NK-92 treated with Interleukin-12 subunit alpha and Interleukin-12 subunit beta, amount 100 ng/mL, for 24 hours (cell line): ENCODE results near the gene EME2.
"Not testable (repeated sequence)": the region's sequence is repeated elsewhere in the genome, so short reads cannot be mapped to it uniquely, and the experiment has no call there.

Experiments
- DNase-seq: peaks from one replicate; lab custom pipeline; 2025; lab: John Stamatoyannopoulos, UW

The EME2 gene

DNA sequence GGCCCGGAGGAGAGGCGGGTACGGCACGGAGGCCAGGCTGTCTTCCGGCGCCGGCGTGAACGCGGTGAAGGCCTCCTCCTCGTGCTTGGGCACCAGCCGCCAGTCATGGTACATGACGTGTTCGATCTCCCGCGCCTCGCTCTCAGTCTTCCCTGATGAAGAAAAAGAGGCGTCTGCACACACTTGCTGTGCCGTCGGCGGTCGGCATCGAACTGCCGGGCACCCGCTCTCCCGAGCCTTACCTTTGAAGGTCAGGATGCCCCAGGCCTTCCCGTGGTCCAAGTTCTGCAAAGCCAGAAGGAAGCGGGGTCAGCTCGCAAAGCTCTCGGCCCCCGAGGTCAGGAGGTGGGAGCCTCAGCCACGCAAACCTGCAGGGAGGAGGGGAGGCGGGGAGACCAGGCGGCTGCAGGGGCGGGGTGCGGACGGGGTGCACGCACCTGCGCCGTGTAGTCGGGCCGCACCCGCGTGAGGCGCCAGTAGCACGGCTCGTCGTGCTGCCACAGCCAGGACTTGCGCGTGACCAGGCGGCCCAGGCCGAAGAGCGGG, at the start of gene EME2:
Gene EME2 (plus strand): TSS at position 449 of the 546 bp plus-strand sequence. CDS start 418 bp downstream, outside the sequence.
- DNase-seq: no peak

DNA sequence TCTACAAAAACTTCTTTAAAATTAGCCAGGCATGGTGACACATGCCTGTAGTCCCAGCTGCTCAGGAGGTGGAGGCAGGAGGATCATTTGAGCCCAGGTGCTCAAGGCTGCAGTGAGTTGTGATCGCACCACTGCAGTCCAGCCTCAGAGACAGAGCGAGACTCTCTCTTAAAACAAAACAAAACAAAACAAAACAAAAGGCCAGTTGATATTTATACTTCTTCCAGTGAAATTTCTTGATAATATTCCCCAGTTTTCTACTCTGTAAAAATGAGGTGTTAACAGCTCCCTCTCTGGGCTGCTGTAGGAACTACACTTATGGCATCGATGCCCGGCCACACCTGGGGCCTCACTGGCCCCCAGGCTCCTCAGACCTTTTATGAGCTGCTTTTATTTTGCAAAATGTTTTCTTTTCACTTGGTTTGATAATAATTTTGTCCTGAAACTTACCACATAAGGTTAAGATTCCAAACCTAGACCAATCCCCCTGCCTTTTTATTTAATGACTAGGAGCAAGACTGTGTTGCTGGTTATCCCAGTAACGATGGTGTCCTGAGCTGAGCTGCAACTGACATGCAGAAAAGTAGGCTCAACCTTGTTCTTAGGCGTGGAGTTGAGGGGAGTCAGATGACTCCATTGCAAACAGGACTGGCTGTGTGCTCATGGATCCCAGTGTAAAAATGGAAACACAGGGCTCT, 49.0 kb upstream of the EME2 start:
- DNase-seq: no peak

DNA sequence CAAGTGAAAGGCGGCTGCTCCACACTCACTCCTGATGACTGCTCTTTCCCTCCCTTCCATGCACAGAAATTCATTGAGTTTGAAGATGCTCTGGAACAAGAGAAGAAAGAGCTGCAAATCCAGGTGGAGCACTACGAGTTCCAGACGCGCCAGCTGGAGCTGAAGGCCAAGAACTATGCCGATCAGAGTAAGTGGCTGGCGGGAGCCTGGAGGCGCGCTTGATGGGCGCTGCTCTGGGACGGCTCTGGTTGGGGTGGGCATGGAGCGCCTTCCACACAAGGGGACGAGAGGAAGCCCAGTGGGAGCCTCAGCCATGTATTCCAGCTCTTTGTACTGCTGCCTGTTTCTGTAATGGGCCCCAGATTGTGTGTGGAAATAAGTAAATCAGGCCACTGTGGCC, 48.1 kb upstream of the EME2 start:
- DNase-seq: no peak

DNA sequence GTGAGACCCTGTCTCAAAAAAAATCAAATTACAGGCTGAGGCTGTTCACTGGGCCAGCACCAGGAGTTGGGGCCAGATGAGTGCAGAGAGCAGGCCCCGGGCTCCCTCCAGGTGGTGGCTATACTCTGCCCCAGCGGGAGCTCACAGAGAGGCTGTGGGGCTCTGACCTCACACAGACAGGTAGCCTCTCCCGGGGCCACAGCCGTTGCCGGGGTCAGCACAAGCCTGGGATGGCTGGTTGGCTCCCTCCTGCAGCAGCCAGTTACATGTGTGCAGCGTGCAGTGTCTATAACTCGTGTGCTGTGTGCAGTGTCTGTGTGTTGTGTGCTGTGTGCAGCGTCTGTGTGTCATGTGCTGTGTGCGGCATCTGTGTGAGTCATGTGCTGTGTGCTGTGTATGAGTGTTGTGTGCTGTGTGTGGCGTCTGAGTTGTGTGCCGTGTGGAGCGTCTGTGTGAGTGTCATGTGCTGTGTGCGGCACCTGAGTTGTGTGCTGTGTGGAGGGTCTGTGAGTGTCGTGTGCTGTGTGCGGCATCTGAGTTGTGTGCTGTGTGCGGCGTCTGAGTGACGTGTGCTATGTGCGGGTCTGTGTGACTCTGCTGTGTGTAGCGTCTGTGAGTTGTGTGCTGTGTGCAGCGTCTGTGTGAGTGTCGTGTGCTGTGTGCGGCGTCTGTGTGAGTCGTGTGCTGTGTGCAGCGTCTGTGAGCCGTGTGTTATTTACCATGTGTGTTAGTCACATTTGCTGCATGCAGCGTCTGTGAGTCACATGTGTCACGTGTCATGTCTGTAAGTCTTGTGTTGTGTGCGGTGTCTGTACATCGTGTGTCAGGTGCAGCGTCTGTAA, 45.7 kb upstream of the EME2 start:
- DNase-seq: no peak

GRCh38 chr16:1727651-1728624, 44.7 kb upstream of the EME2 start:
- no peak for DNase-seq

DNA sequence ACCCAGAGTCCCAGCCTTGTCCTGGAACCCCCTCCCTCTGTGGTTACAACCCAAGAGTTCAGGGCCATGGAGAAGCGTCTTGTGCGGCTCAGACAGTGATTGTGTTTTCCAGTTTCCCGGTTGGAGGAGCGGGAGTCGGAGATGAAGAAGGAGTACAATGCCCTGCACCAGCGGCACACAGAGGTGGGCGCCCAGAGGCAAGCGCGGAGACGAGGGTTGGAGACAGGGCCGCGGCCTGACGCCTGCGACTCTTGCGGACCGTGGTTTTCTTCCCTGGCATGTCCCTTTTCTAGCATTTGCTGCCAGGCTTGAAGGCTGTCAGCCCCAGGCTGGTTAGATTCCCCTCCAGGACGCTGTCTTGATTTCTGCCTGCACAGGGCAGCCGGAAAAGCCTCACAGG, 43.6 kb upstream of the EME2 start:
- no peak for DNase-seq

DNA sequence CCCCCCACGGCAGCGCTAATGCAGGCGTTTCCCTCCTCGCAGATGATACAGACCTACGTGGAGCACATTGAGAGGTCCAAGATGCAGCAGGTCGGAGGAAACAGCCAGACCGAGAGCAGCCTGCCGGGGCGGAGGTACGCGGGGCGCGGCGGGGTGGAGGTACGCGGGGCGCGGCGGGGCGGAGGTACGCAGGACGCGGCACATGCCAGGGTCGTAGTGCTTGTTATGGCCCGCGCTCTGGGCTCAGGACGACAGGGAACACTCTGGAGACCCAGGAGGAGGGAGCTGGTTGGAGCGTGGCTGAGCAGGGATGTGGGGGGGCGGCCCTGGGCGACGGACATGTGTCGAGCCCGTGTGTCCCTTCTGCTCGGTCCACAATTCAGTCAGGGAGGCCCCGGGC, 43.2 kb upstream of the EME2 start:
- DNase-seq: no peak

DNA sequence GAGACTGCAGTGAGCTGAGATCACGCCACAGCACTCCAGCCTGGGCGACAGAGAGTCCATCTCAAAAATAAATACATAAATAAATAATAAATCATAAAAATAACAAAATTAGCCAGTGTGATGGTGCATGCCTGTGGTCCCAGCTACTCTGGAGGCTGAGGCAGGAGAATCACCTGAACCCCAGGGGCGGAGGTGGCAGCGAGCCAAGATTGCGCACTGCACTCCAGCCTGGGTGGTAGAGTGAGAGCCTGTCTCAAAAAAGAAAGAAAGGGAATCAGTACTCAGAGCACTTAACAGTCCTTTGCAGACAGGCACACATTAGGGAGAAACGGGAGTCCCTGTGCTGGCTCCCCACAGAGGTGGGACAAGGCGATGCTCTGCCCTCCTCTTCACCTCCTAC, 41.5 kb upstream of the EME2 start:
- DNase-seq: no peak

- no peak for DNase-seq
Measured at GRCh38 chr16:1731603-1732002, 41.0 kb upstream of the EME2 start.

GRCh38 chr16:1732071-1732470, 40.5 kb upstream of the EME2 start:
- DNase-seq: no peak

GRCh38 chr16:1732551-1732987, 40.0 kb upstream of the EME2 start:
- not testable (repeated sequence) for DNase-seq

GRCh38 chr16:1734123-1734522, 38.5 kb upstream of the EME2 start:
- no peak for DNase-seq

GRCh38 chr16:1734816-1735215, 37.8 kb upstream of the EME2 start:
- no peak for DNase-seq

GRCh38 chr16:1740234-1740633, 32.4 kb upstream of the EME2 start:
- no peak for DNase-seq

GRCh38 chr16:1740781-1741490, 31.7 kb upstream of the EME2 start:
- no peak for DNase-seq

- no peak for DNase-seq
Measured at GRCh38 chr16:1741553-1742165, 31.0 kb upstream of the EME2 start.

- DNase-seq: no peak
Measured at GRCh38 chr16:1743376-1744337, 29.0 kb upstream of the EME2 start.

DNA sequence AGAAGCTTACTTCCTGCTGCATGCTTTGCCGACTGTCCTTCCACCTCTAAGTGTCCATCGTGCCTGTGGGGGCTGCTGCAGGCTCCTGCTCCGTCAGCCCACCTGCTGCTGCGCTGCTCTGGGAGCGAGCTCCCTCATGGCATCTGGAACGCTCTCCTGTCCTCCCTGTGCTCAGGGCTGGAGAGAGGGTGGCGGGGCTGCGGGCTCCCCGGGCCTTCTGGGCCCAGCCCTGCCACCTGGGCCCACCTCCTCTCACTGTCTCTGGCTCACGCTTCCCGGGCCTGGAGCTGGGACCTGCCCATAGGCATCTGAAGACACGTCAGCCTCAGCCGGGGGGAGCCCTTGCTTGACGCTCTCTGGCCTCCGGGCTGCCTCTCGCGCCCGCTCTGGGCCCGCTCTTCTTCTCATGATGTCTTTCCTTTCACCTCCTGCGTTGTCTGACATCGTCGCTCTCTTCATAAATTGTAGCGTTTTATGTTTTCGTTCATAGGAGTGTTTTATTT, 28.2 kb upstream of the EME2 start:
- no peak for DNase-seq

- DNase-seq: no peak
Measured at GRCh38 chr16:1745181-1745899, 27.3 kb upstream of the EME2 start.
